Measurements from ENCODE around the gene PTK7.

DNA sequence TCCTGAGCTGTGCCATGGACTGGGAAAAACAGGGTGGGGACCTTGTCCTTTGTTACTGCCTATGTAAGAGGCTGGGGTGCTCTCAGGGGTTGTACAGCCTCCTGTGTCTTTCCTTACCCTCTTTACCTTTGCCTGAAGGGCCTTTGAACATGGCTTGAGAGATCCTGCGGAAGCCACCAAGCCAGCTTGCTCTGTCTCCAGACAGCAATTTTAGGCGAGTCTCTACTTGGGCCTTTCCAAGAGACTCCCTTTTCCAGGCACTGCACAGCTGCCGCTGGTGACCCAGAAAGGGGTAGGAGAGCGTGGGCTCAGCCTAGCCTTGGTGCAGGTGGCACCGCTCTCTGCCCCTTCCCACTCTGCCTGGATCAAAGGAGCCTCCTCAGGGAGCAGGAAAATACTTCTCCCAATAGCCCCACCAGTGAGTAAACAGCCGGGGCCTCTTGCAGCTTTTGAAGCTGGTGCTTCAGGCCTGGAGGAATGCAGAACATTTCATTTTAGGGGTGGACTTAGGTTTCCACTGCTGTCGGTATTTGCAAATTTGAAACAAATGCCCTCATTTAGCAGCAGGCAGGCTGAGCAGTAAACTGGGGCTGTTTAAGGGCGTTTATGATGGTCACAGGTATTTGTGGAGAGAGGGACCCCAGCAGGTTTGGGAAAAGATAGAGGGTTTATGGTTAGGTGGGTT is 13.9 kb downstream of the PTK7 start:
- no peak for TF ChIP-seq EZH2 (IDR thresholded peaks at IDR 0.05; ENCODE audit: low read depth)
- no peak for TF ChIP-seq CTCF (conservative IDR thresholded peaks at IDR 0.05)

Measured in PC-9 (cell line).